BJ (cell line): Measurements from ENCODE around the gene RPS6KA2. TPM values are rescaled to one million over a fixed set of nuclear protein-coding genes. Genes with fewer than 3 reads are reported as not detected.

Experiments
- CTCF ChIA-PET: fragments of 350-600 bp; formaldehyde crosslinking; extraction: SDS; loops from one replicate; lab custom pipeline; 2021; ENCODE audit warnings: antibody characterized with exemption, inconsistent platforms; lab: Yijun Ruan, JAX
- POLR2A ChIA-PET: fragments of 300-600 bp; sonication (Branson Sonifier 250); formaldehyde crosslinking; extraction: SDS; loops from one replicate; lab custom pipeline; 2021; ENCODE audit warnings: antibody characterized with exemption; lab: Charles Lee
- DNase-seq: peaks from one replicate; pipeline ENCODE4 v3.0.0-alpha.2; 2011; ENCODE audit warnings: low read depth
- H3K27me3 ChIP-seq: 2 replicates; pipeline ENCODE4 v1.6.0; 2011; ENCODE audit warnings: low read length; ENCODE audit not compliant: control insufficient read depth, insufficient read depth
- H3K36me3 ChIP-seq: 2 replicates; pipeline ENCODE4 v1.5.1; 2011; ENCODE audit warnings: low read length; ENCODE audit not compliant: control insufficient read depth, insufficient read depth
- H3K4me3 ChIP-seq: 2 replicates; pipeline ENCODE4 v1.5.1; 2011; ENCODE audit warnings: low read depth, mild to moderate bottlenecking, control low read depth, low read length
- polyA plus RNA-seq: library from polyadenylated mRNA; depleted of rRNA; stranded (reverse); fragments of >200 nt; gene quantifications from 2 replicates; pipeline ENCODE4 v1.2.3, GENCODE V29; 2011
- TF ChIP-seq, protein P1 (sequence below): IDR thresholded peaks from 2 replicates; pipeline ENCODE4 v1.5.1; 2011; ENCODE audit warnings: low read depth, mild to moderate bottlenecking, control low read depth, inconsistent platforms, low read length, moderate library complexity; ENCODE audit not compliant: insufficient read depth

The RPS6KA2 gene
- polyA plus RNA-seq, 1 experiment, result 80.8 TPM

DNA sequence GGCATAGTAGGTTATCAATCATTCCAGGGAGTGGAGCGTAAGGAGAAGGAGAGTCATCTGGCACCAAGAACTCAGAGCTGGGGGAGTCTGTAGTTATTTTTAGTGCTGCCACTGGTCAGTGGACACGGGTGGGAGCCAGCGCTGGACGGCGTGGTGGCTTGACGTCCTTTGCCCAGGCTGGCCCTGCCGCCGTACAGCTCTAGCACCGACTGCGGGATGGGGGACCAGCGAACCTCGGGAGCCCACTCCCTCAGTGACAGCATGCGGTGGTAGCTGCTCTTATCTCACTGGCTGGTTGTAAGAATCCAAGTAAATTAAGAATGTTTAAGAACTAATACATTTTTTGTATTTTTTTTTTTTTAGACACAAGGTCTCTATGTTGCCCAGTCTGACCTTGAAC, 32.5 kb upstream of the RPS6KA2 start:
- CTCF ChIA-PET, result no interaction called here
- POLR2A ChIA-PET, result no interaction called here
- DNase-seq, result no peak
- Histone ChIP-seq H3K27me3 (no peaks in the 10 kb centered on the region; the same call in none of the 2 replicates), H3K4me3 (no peak overlapping the region), H3K36me3 (no peaks in the 10 kb centered on the region)
- TF ChIP-seq, protein P1, sequence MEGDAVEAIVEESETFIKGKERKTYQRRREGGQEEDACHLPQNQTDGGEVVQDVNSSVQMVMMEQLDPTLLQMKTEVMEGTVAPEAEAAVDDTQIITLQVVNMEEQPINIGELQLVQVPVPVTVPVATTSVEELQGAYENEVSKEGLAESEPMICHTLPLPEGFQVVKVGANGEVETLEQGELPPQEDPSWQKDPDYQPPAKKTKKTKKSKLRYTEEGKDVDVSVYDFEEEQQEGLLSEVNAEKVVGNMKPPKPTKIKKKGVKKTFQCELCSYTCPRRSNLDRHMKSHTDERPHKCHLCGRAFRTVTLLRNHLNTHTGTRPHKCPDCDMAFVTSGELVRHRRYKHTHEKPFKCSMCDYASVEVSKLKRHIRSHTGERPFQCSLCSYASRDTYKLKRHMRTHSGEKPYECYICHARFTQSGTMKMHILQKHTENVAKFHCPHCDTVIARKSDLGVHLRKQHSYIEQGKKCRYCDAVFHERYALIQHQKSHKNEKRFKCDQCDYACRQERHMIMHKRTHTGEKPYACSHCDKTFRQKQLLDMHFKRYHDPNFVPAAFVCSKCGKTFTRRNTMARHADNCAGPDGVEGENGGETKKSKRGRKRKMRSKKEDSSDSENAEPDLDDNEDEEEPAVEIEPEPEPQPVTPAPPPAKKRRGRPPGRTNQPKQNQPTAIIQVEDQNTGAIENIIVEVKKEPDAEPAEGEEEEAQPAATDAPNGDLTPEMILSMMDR, result no peak

DNA sequence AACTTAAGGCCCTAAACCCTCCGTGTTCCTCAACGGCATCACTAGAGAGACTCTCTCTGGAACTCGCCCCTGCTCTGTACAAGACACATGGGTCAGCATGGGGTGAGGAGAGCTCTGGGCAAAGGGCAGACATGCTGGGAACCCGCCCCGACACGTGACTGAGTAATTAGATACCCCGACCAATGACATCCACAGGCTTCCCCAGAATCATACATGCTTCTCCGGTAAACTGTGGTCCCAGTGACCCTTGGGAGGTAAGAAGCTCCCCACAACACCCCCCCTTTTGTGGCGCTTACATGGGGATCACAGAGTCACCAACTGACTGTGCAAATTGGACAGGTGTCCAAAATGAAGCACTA, 31.7 kb upstream of the RPS6KA2 start:
- ChIA-PET POLR2A (no interaction called here), CTCF (no interaction called here)
- Histone ChIP-seq H3K4me3 (no peak overlapping the region), H3K36me3 (no peaks in the 10 kb centered on the region), H3K27me3 (no peaks in the 10 kb centered on the region; the same call in none of the 2 replicates)
- TF ChIP-seq, protein P1, result no peak
- DNase-seq, result no peak

DNA sequence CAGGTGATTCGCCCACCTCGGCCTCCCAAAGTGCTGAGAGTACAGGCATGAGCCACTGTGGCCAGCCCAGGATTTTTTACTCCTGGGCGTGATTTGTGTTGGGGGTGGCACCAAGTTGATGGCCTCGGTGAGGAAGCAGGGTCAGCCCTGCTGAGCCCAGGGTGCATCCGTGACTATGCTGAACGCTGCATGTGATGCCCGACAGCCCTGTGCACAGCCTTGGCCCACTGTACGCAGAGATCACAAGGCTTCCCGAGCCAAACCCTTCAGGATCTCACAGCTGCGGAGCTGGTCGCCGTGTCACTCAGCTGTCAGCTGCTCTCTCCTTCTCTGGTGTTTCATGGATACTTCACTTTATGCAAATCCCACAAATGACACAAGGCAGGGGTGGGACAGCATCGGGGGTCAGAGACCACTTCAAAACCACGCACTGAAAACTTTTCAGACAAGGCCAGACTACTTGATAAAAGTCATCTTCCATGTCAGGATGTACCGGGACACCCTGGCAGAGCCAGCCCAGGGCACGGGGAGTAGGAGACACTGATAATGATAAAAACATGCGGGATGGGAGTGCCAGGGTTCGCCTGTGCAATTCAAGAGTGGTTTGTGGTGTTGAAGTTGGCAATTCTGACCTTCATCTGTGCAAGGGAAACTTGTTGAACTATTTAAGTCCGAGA, 31.2 kb upstream of the RPS6KA2 start:
- no peak overlapping the region for H3K4me3 ChIP-seq
- no peaks in the 10 kb centered on the region for H3K36me3 ChIP-seq
- DNase-seq, result no peak
- no peaks in the 10 kb centered on the region; the same call in none of the 2 replicates for H3K27me3 ChIP-seq
- CTCF ChIA-PET, result no interaction called here
- TF ChIP-seq, protein P1, result no peak
- POLR2A ChIA-PET, result no interaction called here

DNA sequence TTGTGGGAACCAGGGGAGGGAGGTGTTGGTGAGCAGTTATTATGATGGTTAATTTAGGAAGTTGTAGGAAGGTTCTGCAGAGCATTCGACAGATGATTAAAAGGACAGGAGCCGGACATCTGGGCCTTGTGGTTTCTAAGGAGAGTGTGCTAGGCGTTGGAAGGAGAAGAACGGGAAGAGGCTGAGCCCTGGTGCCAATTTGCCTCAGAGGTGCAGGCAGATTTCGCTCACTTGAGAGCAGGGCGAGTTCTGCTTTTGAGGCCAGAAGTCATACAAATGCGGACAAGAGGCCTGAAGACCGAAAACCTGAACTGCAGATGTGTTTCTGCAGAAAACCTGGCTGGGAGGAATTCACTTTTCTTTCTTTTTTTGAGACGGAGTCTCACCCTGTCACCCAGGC, 30.5 kb upstream of the RPS6KA2 start:
- no peak for DNase-seq
- no peaks in the 10 kb centered on the region for H3K36me3 ChIP-seq
- POLR2A ChIA-PET, result no interaction called here
- no peak overlapping the region for H3K4me3 ChIP-seq
- CTCF ChIA-PET, result interaction anchor here (0.6 kb wide), 3 partner anchors 25 to 142 kb away, joined by 3 to 4 read pairs (median 3); no protein-coding TSS in a partner anchor
- TF ChIP-seq, protein P1, result no peak
- H3K27me3 ChIP-seq, result peaks cover 2% of the 10 kb centered on the region; the same call in 1 of the 2 replicates

DNA sequence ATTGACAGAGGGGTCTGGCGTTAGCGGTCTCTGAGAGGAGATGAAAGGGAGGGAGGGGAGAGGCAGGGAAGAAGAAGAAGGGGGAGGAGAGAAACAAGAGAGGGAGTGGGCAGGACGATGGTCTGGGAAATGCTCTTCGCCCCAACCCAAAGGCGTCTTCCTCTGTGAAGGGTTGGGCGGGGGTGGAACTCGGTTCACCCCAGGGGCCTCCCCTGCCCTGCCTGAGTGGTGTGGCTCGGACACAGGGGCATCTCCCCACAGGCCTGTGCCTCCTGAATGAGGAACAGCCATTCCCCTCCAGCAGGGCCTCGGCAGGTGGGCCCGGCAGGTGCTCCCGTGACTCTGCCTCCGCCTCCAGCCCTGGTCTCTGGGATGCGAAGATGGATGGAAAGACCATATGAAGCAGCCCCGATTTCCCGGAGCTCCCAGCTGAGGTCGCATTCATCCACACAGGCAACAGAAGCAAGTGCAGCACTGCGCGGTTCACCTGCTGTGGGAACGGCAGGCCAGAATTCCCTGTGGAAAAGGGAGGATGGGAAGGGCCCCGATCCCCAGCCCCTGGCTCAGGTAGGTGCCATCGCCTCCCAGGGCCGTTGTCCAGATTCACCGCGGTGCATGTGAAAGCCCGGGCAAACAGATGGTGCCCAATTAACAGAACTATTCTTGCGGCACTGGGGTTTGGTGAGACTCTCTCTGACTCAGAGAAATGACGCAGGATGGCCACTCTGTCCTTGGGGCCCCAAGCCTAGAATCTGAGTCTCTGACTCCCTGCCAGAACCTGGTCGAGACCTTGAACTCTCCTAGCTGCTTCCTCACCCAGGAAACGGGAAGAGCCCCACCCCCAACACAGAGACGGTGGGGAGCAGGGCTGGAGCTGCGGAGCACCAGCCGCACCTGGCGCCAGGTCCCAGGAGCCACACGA, 29.4 kb upstream of the RPS6KA2 start:
- TF ChIP-seq, protein P1, result no peak
- Histone ChIP-seq H3K27me3 (peaks cover 2% of the 10 kb centered on the region; the same call in 1 of the 2 replicates), H3K36me3 (no peaks in the 10 kb centered on the region), H3K4me3 (no peak overlapping the region)
- ChIA-PET POLR2A (no interaction called here), CTCF (no interaction called here)
- no peak for DNase-seq
